ENCODE measurements around the gene RPS27L. TPM values are rescaled to one million over a fixed set of nuclear protein-coding genes. Genes with fewer than 3 reads are reported as not detected.

RPS27L gene
- total and polyA plus RNA-seq, 2 of the 8 experiments (the other 6 are each of a cell fraction or from before 2014, with no cell fraction given): 115 to 143 TPM

- peak; percentile 71 for TF ChIP-seq PHF8 (conservative IDR thresholded peaks at IDR 0.05; ENCODE audit: low read depth, low read length)
- TF ChIP-seq POLR2A (IDR thresholded peaks at IDR 0.05; ENCODE audit: control extremely low read depth in 1 of 2, low read depth in 2 of 2, low read length in 2 of 2): peak in 1 of 2 experiments; percentile 92; a peak in 2 of 3 replicates
- TF ChIP-seq EGR1 (IDR thresholded peaks at IDR 0.05; ENCODE audit: borderline replicate concordance, low read depth, low read length): 0 out of 2 replicates have a peak, but pooled peaks have one; percentile 7
- TF ChIP-seq ATF2 (IDR thresholded peaks at IDR 0.05; ENCODE audit: low read length): no peak
- TF ChIP-seq EZH2 (IDR thresholded peaks at IDR 0.05; ENCODE audit: low read depth, low read length, severe bottlenecking): no peak
- 0 out of 2 replicates have a peak, but pooled peaks have one; percentile 17 for TF ChIP-seq KDM5A (IDR thresholded peaks at IDR 0.05; ENCODE audit: low read length)
- peak; percentile 85 for TF ChIP-seq SIX5 (IDR thresholded peaks at IDR 0.05; ENCODE audit: low read depth, low read length)
- no peak for TF ChIP-seq GABPA (IDR thresholded peaks at IDR 0.05; ENCODE audit: borderline replicate concordance, insufficient read depth, low read length)
- TF ChIP-seq SAP30 (IDR thresholded peaks at IDR 0.05; ENCODE audit: insufficient read depth, insufficient replicate concordance, low read length): no peak
- peak; percentile 84 for TF ChIP-seq ASH2L (IDR thresholded peaks at IDR 0.05; ENCODE audit: low read length)
- peak; percentile 78 for TF ChIP-seq POLR2AphosphoS5 (IDR thresholded peaks at IDR 0.05; ENCODE audit: low read depth, low read length)
- no peak for TF ChIP-seq RNF2 (IDR thresholded peaks at IDR 0.05; ENCODE audit: borderline replicate concordance, low read depth, low read length, missing control alignments, poor library complexity, severe bottlenecking)
- peak; percentile 79 for TF ChIP-seq SRF (IDR thresholded peaks at IDR 0.05; ENCODE audit: low read depth, low read length)
- TF ChIP-seq MAX (IDR thresholded peaks at IDR 0.05): no peak
- peak; percentile 69 for TF ChIP-seq TAF1 (IDR thresholded peaks at IDR 0.05; ENCODE audit: low read depth, low read length)
- TF ChIP-seq RBBP5 (IDR thresholded peaks at IDR 0.05; ENCODE audit: borderline replicate concordance, low read depth, low read length): peak; percentile 52; the same call in 1 of the 2 replicates
- no peak for TF ChIP-seq RFX5 (IDR thresholded peaks at IDR 0.05; ENCODE audit: borderline replicate concordance, low read depth, low read length)
- TF ChIP-seq HDAC2 (IDR thresholded peaks at IDR 0.05; ENCODE audit: borderline replicate concordance in 1 of 2, low read depth in 2 of 2, low read length in 2 of 2): no peak
- no peak for TF ChIP-seq CTBP2 (IDR thresholded peaks at IDR 0.05; ENCODE audit: borderline replicate concordance, insufficient read depth, insufficient read length, low read length)
- TF ChIP-seq SP1 (IDR thresholded peaks at IDR 0.05; ENCODE audit: low read depth, low read length): peak; percentile 61; the same call in 1 of the 2 replicates
These were observed 31.9 kb upstream of the RPS27L start, which contains the start of gene RAB8B (continued) for GRCh38 chr15:63188926-63189871.

Data from H1 (cell line).